SK-N-SH (cell line): ENCODE measurements around the gene UMODL1. TPM values are rescaled to one million over a fixed set of nuclear protein-coding genes. Genes with fewer than 3 reads are reported as not detected.

Source experiments
- CTCF ChIA-PET: fragments of 300-600, 350-600 bp; formaldehyde crosslinking; extraction: SDS; loops from one replicate; lab custom pipeline; 2021; lab: Yijun Ruan, JAX
- POLR2A ChIA-PET: fragments of 350-600 bp; sonication (Branson Sonifier 250); formaldehyde crosslinking; extraction: SDS; loops from one replicate; lab custom pipeline; 2020; ENCODE audit warnings: antibody characterized with exemption, inconsistent platforms; lab: Yijun Ruan, JAX
- DNase-seq: peaks from one replicate; pipeline ENCODE4 v3.0.0; 2012
- H2AFZ ChIP-seq: fragments of 200-600 bp; sonication (generic); 2 replicates; pipeline ENCODE4 v1.8.1; 2016; ENCODE audit warnings: antibody characterized with exemption, mild to moderate bottlenecking, low read depth
- H3F3A ChIP-seq: fragments of 200-600 bp; sonication (generic); replicated peaks from 2 replicates; pipeline ENCODE3; 2016; ENCODE audit warnings: antibody characterized with exemption, mild to moderate bottlenecking; ENCODE audit not compliant: insufficient read depth
- H3K27ac ChIP-seq, 2 experiments: fragments of 200-500 bp in 1 of 2; fragments of 200-600 bp in 1 of 2; sonication (Bioruptor generic) in 1 of 2; sonication (generic), shearing (Covaris generic) in 1 of 2; 2 replicates each; pipeline versions ENCODE4 v1.5.1 to v1.6.1; 2014 to 2016; ENCODE audit warnings: low read depth in 2 of 2, inconsistent platforms in 1 of 2, low read length in 1 of 2, mild to moderate bottlenecking in 1 of 2, mixed read lengths in 1 of 2
- H3K27me3 ChIP-seq: fragments of 200-600 bp; sonication (generic), shearing (Covaris generic); 2 replicates; pipeline ENCODE4 v1.6.1; 2016; ENCODE audit warnings: mixed run types; ENCODE audit not compliant: insufficient read depth
- H3K36me3 ChIP-seq, 2 experiments: fragments of 200-500 bp in 1 of 2; fragments of 200-600 bp in 1 of 2; sonication (Bioruptor generic) in 1 of 2; sonication (generic) in 1 of 2; replicated peaks in 1 of 2; 2 replicates each; pipeline versions ENCODE3 to v1.5.1; 2014 to 2016; ENCODE audit warnings: low read length in 1 of 2, mild to moderate bottlenecking in 1 of 2; ENCODE audit not compliant: insufficient read depth in 2 of 2, control insufficient read depth in 1 of 2
- H3K4me1 ChIP-seq, 2 experiments: fragments of 200-500 bp in 1 of 2; fragments of 200-600 bp in 1 of 2; sonication (Bioruptor generic) in 1 of 2; sonication (generic), shearing (Covaris generic) in 1 of 2; 2 replicates each; pipeline versions ENCODE4 v1.5.1 to v1.6.1; 2014 to 2016; ENCODE audit warnings: low read depth in 1 of 2, low read length in 1 of 2, mixed run types in 1 of 2; ENCODE audit not compliant: insufficient read depth in 2 of 2, control insufficient read depth in 1 of 2
- H3K4me2 ChIP-seq: fragments of 200-600 bp; sonication (generic), shearing (Covaris generic); 2 replicates; pipeline ENCODE4 v1.6.1; 2017; ENCODE audit warnings: mixed run types
- H3K4me3 ChIP-seq, 2 experiments: fragments of 200-500 bp in 1 of 2; fragments of 200-600 bp in 1 of 2; sonication (Bioruptor generic) in 1 of 2; sonication (generic), shearing (Covaris generic) in 1 of 2; 2 replicates each; pipeline versions ENCODE4 v1.5.1 to v1.8.1; 2014 to 2016; ENCODE audit warnings: low read depth in 2 of 2, inconsistent platforms in 1 of 2, low read length in 1 of 2, mild to moderate bottlenecking in 1 of 2, mixed read lengths in 1 of 2, moderate library complexity in 1 of 2
- H3K79me2 ChIP-seq: fragments of 200-600 bp; sonication (generic); 2 replicates; pipeline ENCODE4 v1.8.1; 2017; ENCODE audit warnings: mild to moderate bottlenecking; ENCODE audit not compliant: insufficient read depth
- H3K9ac ChIP-seq: fragments of 200-600 bp; sonication (generic); 2 replicates; pipeline ENCODE4 v1.6.1; 2017; ENCODE audit warnings: mixed run types
- H3K9me2 ChIP-seq: fragments of 200-600 bp; sonication (generic); 2 replicates; pipeline ENCODE4 v1.6.1; 2017; ENCODE audit warnings: mixed run types
- H3K9me3 ChIP-seq: fragments of 200-600 bp; sonication (generic); 2 replicates; pipeline ENCODE4 v1.6.1; 2017; ENCODE audit warnings: mixed run types, mild to moderate bottlenecking, moderate library complexity
- H4K20me1 ChIP-seq: fragments of 200-600 bp; sonication (generic); 2 replicates; pipeline ENCODE4 v1.6.1; 2017; ENCODE audit warnings: mild to moderate bottlenecking, mixed run types; ENCODE audit not compliant: insufficient read depth
- CTCF ChIP-seq: fragments of 200-600 bp; sonication (generic); IDR thresholded peaks from 2 replicates; pipeline ENCODE4 v1.6.1; 2017; ENCODE audit warnings: antibody characterized with exemption, mild to moderate bottlenecking, moderate library complexity
- EP300 ChIP-seq, 2 experiments: IDR thresholded peaks; 2 replicates each; pipeline versions ENCODE4 v1.4.0 to v1.6.1; 2012; ENCODE audit warnings: borderline replicate concordance in 1 of 2, low read depth in 1 of 2, low read length in 1 of 2
- FOSL2 ChIP-seq: IDR thresholded peaks from 2 replicates; pipeline ENCODE4 v1.4.0; 2012; ENCODE audit warnings: low read depth, mild to moderate bottlenecking, moderate library complexity, borderline replicate concordance
- FOXM1 ChIP-seq: IDR thresholded peaks from 2 replicates; pipeline ENCODE4 v1.4.0; 2012; ENCODE audit warnings: low read depth, mild to moderate bottlenecking
- GABPA ChIP-seq: IDR thresholded peaks from 2 replicates; pipeline ENCODE4 v1.4.0; 2012; ENCODE audit warnings: low read depth, mild to moderate bottlenecking
- MXI1 ChIP-seq: IDR thresholded peaks from 2 replicates; pipeline ENCODE4 v1.6.1; 2012; ENCODE audit warnings: mild to moderate bottlenecking, low read depth, low read length, improper control_type of control experiment
- RAD21 ChIP-seq: IDR thresholded peaks from 2 replicates; pipeline ENCODE4 v1.6.1; 2012; ENCODE audit warnings: mild to moderate bottlenecking, low read length
- RCOR1 ChIP-seq: fragments of 150-350 bp; IDR thresholded peaks from 2 replicates; pipeline ENCODE4 v1.6.1; 2017; ENCODE audit warnings: antibody characterized with exemption, low read length
- RFX5 ChIP-seq: IDR thresholded peaks from 2 replicates; pipeline ENCODE4 v1.6.1; 2012; ENCODE audit warnings: mild to moderate bottlenecking, improper control_type of control experiment, low read length
- RXRA ChIP-seq: IDR thresholded peaks from 2 replicates; pipeline ENCODE4 v1.4.0; 2012; ENCODE audit warnings: low read depth, mild to moderate bottlenecking, borderline replicate concordance
- TCF12 ChIP-seq: IDR thresholded peaks from 2 replicates; pipeline ENCODE4 v1.4.0; 2012
- USF1 ChIP-seq: IDR thresholded peaks from 2 replicates; pipeline ENCODE4 v1.4.0; 2012; ENCODE audit warnings: low read depth, borderline replicate concordance
- WGBS: methylation state at CpG from one replicate; pipeline ENCODE4 v1.1.6; 2017; ENCODE audit warnings: low lambda C conversion rate; 5-methylcytosine and 5-hydroxymethylcytosine counted together
- polyA plus RNA-seq, 3 experiments: library from polyadenylated mRNA; depleted of rRNA; stranded (reverse); fragments of >200 nt; gene quantifications; 2 replicates each; pipeline ENCODE4 v1.2.3, GENCODE V29; 2012
- TF ChIP-seq, protein P1 (sequence below): fragments of 150-350 bp; IDR thresholded peaks from 2 replicates; pipeline ENCODE4 v1.6.1; 2017; ENCODE audit warnings: antibody characterized with exemption, low read length, low read depth, borderline replicate concordance

UMODL1 gene
- polyA plus RNA-seq, 1 of the 3 experiments (the other 2 are of a cell fraction), result not detected

DNA sequence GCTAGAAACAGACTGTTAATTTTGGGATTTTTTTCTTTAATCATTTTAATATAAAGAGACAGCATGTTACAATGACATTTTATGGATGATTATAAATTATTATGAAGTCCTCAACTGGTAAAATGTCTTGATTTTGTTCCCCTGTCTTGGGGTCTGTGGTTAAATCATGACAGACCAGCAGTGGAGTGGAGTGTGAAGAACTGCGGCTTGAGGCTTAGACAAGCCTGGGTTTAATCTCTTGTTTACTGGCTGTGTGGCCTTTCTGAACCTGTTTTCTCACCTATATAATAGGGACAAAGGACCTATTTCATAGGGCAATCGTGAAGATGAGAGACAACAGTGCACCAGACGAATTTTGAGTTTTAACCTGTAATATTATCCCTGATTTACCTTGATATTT lies 1.8 kb upstream of the UMODL1 start:
- no peak overlapping the region for H3K27ac ChIP-seq
- H3K79me2 ChIP-seq, result no peaks in the 10 kb centered on the region
- no peaks in the 10 kb centered on the region; the same call in 1 of the 2 replicates for H3K27me3 ChIP-seq
- no peaks in the 10 kb centered on the region for H3K9me3 ChIP-seq
- no peak for DNase-seq
- no peak overlapping the region for H3K9ac ChIP-seq
- no peaks in the 10 kb centered on the region for H3K9me2 ChIP-seq
- TF ChIP-seq RCOR1, result no peak
- no peak for TF ChIP-seq RXRA
- no peak for TF ChIP-seq MXI1
- TF ChIP-seq CTCF, result no peak
- TF ChIP-seq, protein P1, sequence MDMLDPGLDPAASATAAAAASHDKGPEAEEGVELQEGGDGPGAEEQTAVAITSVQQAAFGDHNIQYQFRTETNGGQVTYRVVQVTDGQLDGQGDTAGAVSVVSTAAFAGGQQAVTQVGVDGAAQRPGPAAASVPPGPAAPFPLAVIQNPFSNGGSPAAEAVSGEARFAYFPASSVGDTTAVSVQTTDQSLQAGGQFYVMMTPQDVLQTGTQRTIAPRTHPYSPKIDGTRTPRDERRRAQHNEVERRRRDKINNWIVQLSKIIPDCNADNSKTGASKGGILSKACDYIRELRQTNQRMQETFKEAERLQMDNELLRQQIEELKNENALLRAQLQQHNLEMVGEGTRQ, result no peak
- no peak for TF ChIP-seq USF1
- no peak for TF ChIP-seq TCF12
- TF ChIP-seq FOXM1, result no peak
- TF ChIP-seq FOSL2, result no peak
- ChIA-PET POLR2A (no interaction called here), CTCF (no interaction called here)
- H2AFZ ChIP-seq, result no peak overlapping the region
- 30% methylated on average over 3 of the region's 3 CpGs for WGBS
- H4K20me1 ChIP-seq, result no peaks in the 10 kb centered on the region
- H3K4me2 ChIP-seq, result no peak overlapping the region
- H3K4me3 ChIP-seq, result no peak overlapping the region
- no peaks in the 10 kb centered on the region for H3K4me1 ChIP-seq
- no peaks in the 10 kb centered on the region for H3K36me3 ChIP-seq
- no peaks in the 10 kb centered on the region for H3F3A ChIP-seq

DNA sequence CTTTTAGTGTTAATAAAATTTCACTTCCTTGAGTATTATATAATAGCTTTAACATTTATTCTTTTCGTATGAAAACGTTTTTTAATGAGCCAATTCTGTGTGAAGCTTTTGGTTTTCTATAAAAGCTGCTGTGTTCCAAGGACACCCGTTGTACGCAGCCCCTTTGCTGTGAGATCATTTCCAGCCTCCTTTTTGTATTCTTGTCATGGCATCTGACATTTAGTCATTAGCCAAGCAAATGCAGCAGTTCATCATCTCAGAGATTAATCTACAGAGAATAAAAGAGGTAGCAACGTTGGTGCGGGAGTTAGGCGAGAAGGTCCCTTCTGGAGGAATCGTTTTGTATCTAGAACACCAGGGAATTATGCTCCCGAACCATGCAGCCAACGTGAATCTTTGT lies 1.3 kb upstream of the UMODL1 start:
- no peak for DNase-seq
- Histone ChIP-seq H3F3A (no peaks in the 10 kb centered on the region), H3K79me2 (no peaks in the 10 kb centered on the region), H3K9me3 (no peaks in the 10 kb centered on the region), H3K36me3 (no peaks in the 10 kb centered on the region), H3K4me1 (no peaks in the 10 kb centered on the region), H3K9ac (no peak overlapping the region), H2AFZ (no peak overlapping the region), H3K27me3 (no peaks in the 10 kb centered on the region; the same call in 1 of the 2 replicates), H3K4me2 (no peak overlapping the region), H3K9me2 (no peaks in the 10 kb centered on the region), H4K20me1 (no peaks in the 10 kb centered on the region), H3K4me3 (no peak overlapping the region), H3K27ac (no peak overlapping the region)
- POLR2A ChIA-PET, result no interaction called here
- WGBS, result 42% methylated on average over 10 of the region's 10 CpGs
- TF ChIP-seq RAD21 (no peak), RFX5 (no peak), EP300 (IDR thresholded peaks at IDR 0.05; ENCODE audit: borderline replicate concordance in 1 of 2, low read depth in 1 of 2, low read length in 1 of 2) (no peak), GABPA (no peak)
- TF ChIP-seq, protein P1, result no peak
- CTCF ChIA-PET, result no interaction called here
